IMR-90 (cell line): Measurements from ENCODE around the gene NIPSNAP2. TPM values are rescaled to one million over a fixed set of nuclear protein-coding genes. Genes with fewer than 3 reads are reported as not detected.

Experiments
- ATAC-seq: fragments of 200-7000 bp; cut with Tn5 transposase; 2 replicates; pipeline ENCODE4 v1.9.1; 2020; ENCODE audit warnings: low read depth, mild to moderate bottlenecking, moderate library complexity
- BruUV-seq: library from RNA; stranded (reverse); fragments of 400-500 nt; replicated peaks from 2 replicates; lab custom pipeline; 2021; lab: Mats Ljungman, UMichigan
- CTCF ChIA-PET: fragments of 300-600 bp; formaldehyde crosslinking; extraction: SDS; loops from one replicate; lab custom pipeline; 2021; ENCODE audit warnings: antibody characterized with exemption; lab: Yijun Ruan, JAX
- POLR2A ChIA-PET: fragments of 300-600 bp; sonication (Branson Sonifier 250); formaldehyde crosslinking; loops from one replicate; lab custom pipeline; 2022; ENCODE audit warnings: antibody characterized with exemption; ENCODE audit not compliant: unreplicated experiment; lab: Charles Lee
- DNase-seq: peaks from one replicate; pipeline ENCODE4 v3.0.0; 2013
- H2AFZ ChIP-seq: replicated peaks from 2 replicates; pipeline ENCODE3; 2013; ENCODE audit warnings: low read length, mild to moderate bottlenecking; ENCODE audit not compliant: poor library complexity
- H2AK5ac ChIP-seq: 2 replicates; pipeline ENCODE4 v1.6.1; 2013; ENCODE audit warnings: low read depth, low read length, inconsistent platforms
- H2AK9ac ChIP-seq: replicated peaks from 2 replicates; pipeline ENCODE3; 2013; ENCODE audit warnings: mild to moderate bottlenecking, low read depth, low read length, moderate library complexity; ENCODE audit not compliant: poor library complexity
- H2BK120ac ChIP-seq: 2 replicates; pipeline ENCODE4 v1.6.1; 2013; ENCODE audit warnings: low read depth, low read length, inconsistent platforms
- H2BK15ac ChIP-seq: 3 replicates; pipeline ENCODE4 v1.6.1; 2013; ENCODE audit warnings: low read depth, low read length, inconsistent platforms
- H2BK20ac ChIP-seq: 2 replicates; pipeline ENCODE4 v1.6.1; 2013; ENCODE audit warnings: low read depth, mild to moderate bottlenecking, inconsistent platforms, low read length, moderate library complexity
- H2BK5ac ChIP-seq: 2 replicates; pipeline ENCODE4 v1.6.1; 2013; ENCODE audit warnings: mild to moderate bottlenecking, low read depth, low read length, inconsistent platforms; ENCODE audit not compliant: poor library complexity, severe bottlenecking
- H3K14ac ChIP-seq: replicated peaks from 2 replicates; pipeline ENCODE4 v1.6.1; 2013; ENCODE audit warnings: low read depth, low read length, inconsistent platforms
- H3K18ac ChIP-seq: 2 replicates; pipeline ENCODE4 v1.6.1; 2013; ENCODE audit warnings: low read depth, low read length, control low read depth
- H3K23ac ChIP-seq: 2 replicates; pipeline ENCODE4 v1.6.1; 2013; ENCODE audit warnings: low read depth, low read length, inconsistent platforms
- H3K27ac ChIP-seq: 2 replicates; pipeline ENCODE4 v1.5.1; 2013; ENCODE audit warnings: mild to moderate bottlenecking, control low read depth, low read length; ENCODE audit not compliant: insufficient read depth
- H3K27me3 ChIP-seq: 2 replicates; pipeline ENCODE4 v1.6.1; 2013; ENCODE audit warnings: low read length; ENCODE audit not compliant: control insufficient read depth, insufficient read depth
- H3K36me3 ChIP-seq: 2 replicates; pipeline ENCODE4 v1.6.1; 2013; ENCODE audit warnings: low read length, mixed read lengths; ENCODE audit not compliant: control insufficient read depth, insufficient read depth
- H3K4ac ChIP-seq: 2 replicates; pipeline ENCODE4 v1.6.1; 2013; ENCODE audit warnings: low read depth, low read length, inconsistent platforms
- H3K4me1 ChIP-seq: 2 replicates; pipeline ENCODE4 v1.6.1; 2013; ENCODE audit warnings: low read length, mixed read lengths; ENCODE audit not compliant: control insufficient read depth, insufficient read depth
- H3K4me2 ChIP-seq: 2 replicates; pipeline ENCODE4 v1.6.1; 2013; ENCODE audit warnings: low read depth, mild to moderate bottlenecking, control low read depth, low read length, moderate library complexity
- H3K4me3 ChIP-seq: 2 replicates; pipeline ENCODE4 v1.5.1; 2013; ENCODE audit warnings: low read depth, mild to moderate bottlenecking, control low read depth, low read length, moderate library complexity; ENCODE audit not compliant: insufficient read depth
- H3K56ac ChIP-seq: 2 replicates; pipeline ENCODE4 v1.6.1; 2013; ENCODE audit warnings: low read length, inconsistent platforms; ENCODE audit not compliant: insufficient read depth; ENCODE audit errors: extremely low read depth
- H3K79me1 ChIP-seq, 2 experiments: 2 replicates each; pipeline ENCODE4 v1.6.1; 2013; ENCODE audit warnings: low read length in 2 of 2, inconsistent platforms in 1 of 2, low read depth in 1 of 2
- H3K9ac ChIP-seq: 2 replicates; pipeline ENCODE4 v1.6.1; 2013; ENCODE audit warnings: low read depth, low read length, control low read depth
- H3K9me1 ChIP-seq: 2 replicates; pipeline ENCODE4 v1.6.1; 2013; ENCODE audit warnings: low read length, inconsistent platforms; ENCODE audit not compliant: insufficient read depth
- H3K9me3 ChIP-seq: 2 replicates; pipeline ENCODE4 v1.6.1; 2013; ENCODE audit warnings: low read length; ENCODE audit not compliant: control insufficient read depth, insufficient read depth
- H4K20me1 ChIP-seq: 2 replicates; pipeline ENCODE4 v1.6.1; 2013; ENCODE audit warnings: low read length, inconsistent platforms; ENCODE audit not compliant: insufficient read depth
- H4K5ac ChIP-seq: 2 replicates; pipeline ENCODE4 v1.6.1; 2013; ENCODE audit warnings: mild to moderate bottlenecking, low read depth, low read length, control low read depth
- H4K8ac ChIP-seq, 2 experiments: 2 replicates each; pipeline ENCODE4 v1.6.1; 2013; ENCODE audit warnings: low read depth in 2 of 2, low read length in 2 of 2, control low read depth in 1 of 2, inconsistent platforms in 1 of 2
- H4K91ac ChIP-seq: 2 replicates; pipeline ENCODE4 v1.6.1; 2013; ENCODE audit warnings: low read depth, low read length, inconsistent platforms; ENCODE audit not compliant: insufficient read depth
- CEBPB ChIP-seq: IDR thresholded peaks from 2 replicates; pipeline ENCODE4 v1.6.1; 2012; ENCODE audit warnings: low read depth, low read length, improper control_type of control experiment
- CTCF ChIP-seq: conservative IDR thresholded peaks from 2 replicates; pipeline ENCODE4 v1.5.1; 2012; ENCODE audit warnings: mild to moderate bottlenecking, low read depth, low read length, improper control_type of control experiment
- FOS ChIP-seq: fragments of 150-350 bp; IDR thresholded peaks from 2 replicates; pipeline ENCODE4 v1.6.1; 2016; ENCODE audit warnings: low read depth, low read length
- MAZ ChIP-seq: IDR thresholded peaks from 2 replicates; pipeline ENCODE4 v1.6.1; 2012; ENCODE audit warnings: low read depth, mild to moderate bottlenecking, low read length, improper control_type of control experiment, moderate library complexity, borderline replicate concordance
- RAD21 ChIP-seq: IDR thresholded peaks from 2 replicates; pipeline ENCODE4 v1.6.1; 2012; ENCODE audit warnings: low read length, improper control_type of control experiment
- SMC3 ChIP-seq: fragments of 150-350 bp; IDR thresholded peaks from 2 replicates; pipeline ENCODE4 v1.6.1; 2016; ENCODE audit warnings: low read depth, mild to moderate bottlenecking, antibody characterized with exemption, low read length, moderate library complexity
- USF2 ChIP-seq: fragments of 150-350 bp; IDR thresholded peaks from 2 replicates; pipeline ENCODE4 v1.6.1; 2017; ENCODE audit warnings: mild to moderate bottlenecking, antibody characterized with exemption, low read length, low read depth
- whole genome bisulfite sequencing, 2 experiments: methylation state at CpG; one replicate each; pipeline versions ENCODE4 v1.1.5 to v1.1.7; 2013; ENCODE audit warnings: missing lambda C conversion rate in 2 of 2; ENCODE audit not compliant: insufficient read length in 1 of 2; ENCODE audit errors: extremely low coverage in 2 of 2; 5-methylcytosine and 5-hydroxymethylcytosine counted together
- dilution Hi-C: fragments of 300-500 bp; cut with HindIII; formaldehyde crosslinking; loops from one replicate; pipeline ENCODE4 v1.14.3; 2018; ENCODE audit warnings: low sequenced_read_pairs; ENCODE audit not compliant: unreplicated experiment
- in situ Hi-C: fragments of 300-500 bp; cut with MboI; formaldehyde crosslinking; loops from 3 replicates; pipeline ENCODE4 v1.14.3; 2019; ENCODE audit warnings: low sequenced_read_pairs, inconsistent platforms, mixed read lengths
- intact Hi-C: fragments of 100-400 bp; cut with micrococcal nuclease; formaldehyde crosslinking; loops from 2 replicates; pipeline ENCODE4 v1.10.0; 2022
- polyA plus RNA-seq, 3 experiments: library from polyadenylated mRNA; depleted of rRNA; stranded (reverse); fragments of >200 nt; gene quantifications; 2 replicates each; pipeline ENCODE4 v1.2.3, GENCODE V29; 2012; ENCODE audit warnings: low replicate concordance in 1 of 3
- total RNA-seq: library from RNA; depleted of rRNA; stranded (reverse); fragments of >200 nt; gene quantifications from 2 replicates; pipeline ENCODE4 v1.2.3, GENCODE V29; 2012

NIPSNAP2 gene
- total and polyA plus RNA-seq, 2 of the 4 experiments (the other 2 are of a cell fraction), result 33.7 to 42.8 TPM

- H2BK5ac ChIP-seq, result peak overlapping the region; percentile 15
- H3K36me3 ChIP-seq, result peaks cover 2% of the 10 kb centered on the region
- no peak overlapping the region for H2BK15ac ChIP-seq
- H2AFZ ChIP-seq, result peak overlapping the region; percentile 92
- TF ChIP-seq SMC3 (peak; percentile 16; the same call in 1 of the 2 replicates), CEBPB (peak; percentile 99), MAZ (peak; percentile 70; the same call in 1 of the 2 replicates), FOS (no peak), USF2 (no peak), RAD21 (peak; percentile 29), CTCF (peak; percentile 30; the same call in 1 of the 2 replicates)
- H3K4me1 ChIP-seq, result peaks cover 6% of the 10 kb centered on the region
- peak overlapping the region; percentile 68 for H3K27ac ChIP-seq
- H3K27me3 ChIP-seq, result no peaks in the 10 kb centered on the region
- H3K9ac ChIP-seq, result peak overlapping the region; percentile 83
- POLR2A ChIA-PET, result no interaction called here
- 0 out of 2 replicates have a peak, but pooled peaks cover 3% of the 10 kb centered on the region for H4K20me1 ChIP-seq
- H2BK120ac ChIP-seq, result no peak overlapping the region
- no peak overlapping the region for H2BK20ac ChIP-seq
- H3K14ac ChIP-seq, result peak overlapping the region; percentile 1; the same call in 1 of the 2 replicates
- 0% methylated on average over 15 of the region's 27 CpGs; no CpG with 5 or more reads in 1 of the 2 experiments for WGBS, 2 experiments
- peak overlapping the region; percentile 80 for H3K4me3 ChIP-seq
- peak; percentile 70 for DNase-seq
- intact Hi-C loops, result loop anchor here (2.0 kb wide), 1 partner anchor 17 kb away; the partner anchor contains the start of genes CCT6A and PSPH
- 0 out of 2 replicates have a peak overlapping the region, but pooled peaks have one; percentile 37 for H3K56ac ChIP-seq
- peak overlapping the region; percentile 42 for H3K4ac ChIP-seq
- peak overlapping the region; percentile 25; the same call in 1 of the 2 replicates for H4K91ac ChIP-seq
- CTCF ChIA-PET, result interaction anchor here (1.0 kb wide), 1 partner anchor 40 kb away, joined by 4 read pairs; no protein-coding TSS in a partner anchor
- H2AK5ac ChIP-seq, result no peak overlapping the region
- peak; percentile 91 for ATAC-seq
- H2AK9ac ChIP-seq, result no peak overlapping the region
- BruUV-seq, result no TSS peak
- H3K79me1 ChIP-seq, result peaks cover 9 to 30% of the 10 kb centered on the region in 2 experiments
- H3K23ac ChIP-seq, result no peak overlapping the region
- peak overlapping the region; percentile 89 for H3K4me2 ChIP-seq
- no peak overlapping the region for H4K5ac ChIP-seq
- no peaks in the 10 kb centered on the region for H3K9me3 ChIP-seq
- no peak overlapping the region; a peak in 1 of 4 replicates for H4K8ac ChIP-seq
- 0 out of 2 replicates have a peak overlapping the region, but pooled peaks have one; percentile 22 for H3K18ac ChIP-seq
- in situ Hi-C loops, result no loop called here
- dilution Hi-C loops, result no loop called here
- peaks cover 4% of the 10 kb centered on the region; the same call in 1 of the 2 replicates for H3K9me1 ChIP-seq
These were observed 69.5 kb downstream of the NIPSNAP2 start for GRCh38 chr7:56033671-56034432.
